HK-2 (cell line): ENCODE data around the gene NFKBIE.

Experiments used
- DNase-seq: peaks from one replicate; pipeline ENCODE4 v3.0.0-alpha.2; 2018; ENCODE audit not compliant: unreplicated experiment

NFKBIE gene

GRCh38 chr6:44272999-44273566 is 7.7 kb upstream of the NFKBIE start:
- DNase-seq: no peak

GRCh38 chr6:44272529-44272928 is 7.2 kb upstream of the NFKBIE start:
- no peak for DNase-seq

DNA sequence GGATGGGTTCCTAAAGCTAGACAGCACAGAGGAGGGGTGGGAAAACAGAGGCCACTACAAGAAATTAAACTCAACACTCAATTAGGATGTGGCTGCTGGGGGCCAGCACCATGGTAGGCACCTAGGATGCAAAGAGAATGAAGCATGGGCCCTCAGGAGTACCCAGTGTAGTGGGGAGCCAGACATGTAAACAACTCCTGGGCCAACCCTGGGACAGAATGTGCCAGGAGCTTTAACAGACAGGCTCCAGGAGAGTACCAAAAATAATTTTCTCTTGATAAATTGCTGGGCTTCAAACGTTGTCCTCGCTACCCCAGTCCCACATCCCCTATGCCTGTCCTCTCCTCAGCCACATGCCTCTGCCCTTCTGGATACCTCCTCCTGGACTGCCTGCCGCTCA is 6.6 kb upstream of the NFKBIE start:
- DNase-seq: no peak

DNA sequence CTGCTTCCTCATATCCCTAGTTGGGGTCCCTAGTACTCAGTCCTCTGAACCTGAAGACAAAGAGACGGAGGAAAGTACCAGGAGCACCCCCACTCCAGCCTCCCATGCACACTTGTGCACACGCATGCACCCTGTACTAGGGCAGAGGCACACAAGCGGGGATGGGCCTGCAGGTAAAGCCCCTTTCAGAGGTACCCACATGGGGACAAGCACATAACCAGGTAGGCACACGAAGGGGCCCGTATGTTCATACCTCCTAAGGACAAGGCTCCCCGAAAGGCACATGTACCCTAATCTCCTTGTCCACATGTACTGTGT is 6.0 kb upstream of the NFKBIE start:
- DNase-seq: no peak

DNA sequence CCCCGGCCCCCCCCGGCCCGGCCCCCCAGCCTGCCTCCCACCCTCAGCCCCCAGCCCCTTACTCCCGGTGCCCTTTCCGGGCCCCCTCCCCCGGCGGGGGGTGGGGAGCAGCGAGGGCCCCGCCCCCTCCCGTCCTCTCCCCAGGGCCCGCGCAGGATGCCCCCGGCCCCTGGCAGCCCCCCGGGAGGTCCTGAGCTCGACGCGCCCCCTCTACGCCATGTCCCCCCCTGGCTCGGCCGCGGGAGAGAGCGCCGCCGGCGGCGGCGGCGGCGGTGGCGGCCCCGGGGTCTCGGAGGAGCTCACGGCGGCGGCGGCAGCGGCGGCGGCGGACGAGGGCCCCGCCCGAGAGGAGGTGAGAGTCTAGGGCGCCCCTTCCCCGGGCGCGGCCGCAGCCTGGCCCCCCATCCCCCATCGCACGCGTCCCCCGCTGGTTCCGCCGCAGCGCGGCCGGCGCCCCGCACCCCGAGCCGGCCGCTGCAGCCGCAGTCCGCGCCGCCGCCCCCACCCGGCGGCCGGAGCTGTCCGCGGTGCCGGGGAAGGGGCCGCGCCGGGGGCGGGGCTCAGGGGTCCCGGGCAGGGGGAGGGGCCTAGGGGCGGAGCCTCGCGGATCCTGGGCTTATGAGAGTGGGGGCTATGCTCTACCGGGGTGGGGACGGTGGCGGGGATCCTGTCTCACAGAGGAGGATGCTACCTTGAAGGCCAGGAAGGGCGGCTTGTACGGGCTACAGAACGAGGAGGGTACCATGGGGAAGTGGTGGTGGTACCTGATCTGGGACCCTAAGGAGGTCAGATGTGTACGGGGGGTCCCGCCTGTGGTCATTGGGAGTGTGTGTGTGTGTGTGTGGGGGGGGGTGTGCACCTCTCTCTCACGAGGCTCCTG is 5.4 kb upstream of the NFKBIE start:
- DNase-seq: no peak

GRCh38 chr6:44269921-44270525 is 4.7 kb upstream of the NFKBIE start, which contains the start of gene TMEM151B:
Gene TMEM151B, plus strand, starts transcription at chr6:44270450. Its CDS starts 293 bp downstream, at chr6:44270743.
- no peak for DNase-seq

GRCh38 chr6:44269178-44269920 is 4.0 kb upstream of the NFKBIE start:
- DNase-seq: no peak

- DNase-seq: peak; percentile 56
Observed at GRCh38 chr6:44268095-44268628, 2.8 kb upstream of the NFKBIE start.

GRCh38 chr6:44267252-44267651 is 1.9 kb upstream of the NFKBIE start:
- DNase-seq: no peak

- DNase-seq: no peak
Observed at GRCh38 chr6:44266347-44266746, 996 bp upstream of the NFKBIE start.

GRCh38 chr6:44265722-44266233 is 427 bp upstream of the NFKBIE start:
- no peak for DNase-seq

- DNase-seq: peak; percentile 35
Observed at GRCh38 chr6:44264154-44265006, 971 bp downstream of the NFKBIE start.

DNA sequence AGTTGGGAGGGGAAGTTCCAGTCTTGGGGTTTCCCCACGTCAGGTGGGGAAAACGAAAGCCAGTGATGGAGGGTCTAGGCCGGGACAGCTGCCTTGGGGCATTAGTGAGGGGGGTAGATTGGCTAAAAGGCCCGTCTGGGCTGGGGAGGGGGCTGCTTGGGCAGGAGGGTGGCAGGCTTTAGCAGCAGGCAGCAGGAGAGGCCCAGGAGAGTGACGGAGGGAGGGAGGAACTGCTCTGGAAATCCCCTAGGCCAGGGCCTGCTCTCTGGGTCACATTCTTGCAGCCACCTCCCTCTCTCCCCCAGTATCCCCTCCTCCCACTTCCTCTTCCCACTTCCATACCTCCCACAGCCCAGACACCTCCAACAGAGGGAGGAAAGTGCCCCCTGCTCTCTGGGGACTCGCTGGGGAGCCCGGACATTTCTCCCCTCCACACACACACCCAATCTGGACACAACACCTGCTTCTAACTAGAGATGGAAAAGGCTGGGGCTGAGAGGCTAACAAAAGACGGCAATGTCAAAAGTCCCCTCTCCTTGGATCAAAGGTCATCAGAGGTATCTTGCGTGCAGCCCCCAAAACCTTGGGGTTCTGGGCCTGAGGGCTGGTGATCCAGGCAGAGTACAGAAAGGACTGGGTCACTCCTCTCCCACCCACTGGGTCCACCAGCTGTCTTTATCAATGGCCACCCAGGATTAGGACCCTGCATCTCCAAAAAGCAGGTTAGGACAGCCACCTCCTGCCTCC is 1.8 kb downstream of the NFKBIE start:
- peak; percentile 70 for DNase-seq

DNA sequence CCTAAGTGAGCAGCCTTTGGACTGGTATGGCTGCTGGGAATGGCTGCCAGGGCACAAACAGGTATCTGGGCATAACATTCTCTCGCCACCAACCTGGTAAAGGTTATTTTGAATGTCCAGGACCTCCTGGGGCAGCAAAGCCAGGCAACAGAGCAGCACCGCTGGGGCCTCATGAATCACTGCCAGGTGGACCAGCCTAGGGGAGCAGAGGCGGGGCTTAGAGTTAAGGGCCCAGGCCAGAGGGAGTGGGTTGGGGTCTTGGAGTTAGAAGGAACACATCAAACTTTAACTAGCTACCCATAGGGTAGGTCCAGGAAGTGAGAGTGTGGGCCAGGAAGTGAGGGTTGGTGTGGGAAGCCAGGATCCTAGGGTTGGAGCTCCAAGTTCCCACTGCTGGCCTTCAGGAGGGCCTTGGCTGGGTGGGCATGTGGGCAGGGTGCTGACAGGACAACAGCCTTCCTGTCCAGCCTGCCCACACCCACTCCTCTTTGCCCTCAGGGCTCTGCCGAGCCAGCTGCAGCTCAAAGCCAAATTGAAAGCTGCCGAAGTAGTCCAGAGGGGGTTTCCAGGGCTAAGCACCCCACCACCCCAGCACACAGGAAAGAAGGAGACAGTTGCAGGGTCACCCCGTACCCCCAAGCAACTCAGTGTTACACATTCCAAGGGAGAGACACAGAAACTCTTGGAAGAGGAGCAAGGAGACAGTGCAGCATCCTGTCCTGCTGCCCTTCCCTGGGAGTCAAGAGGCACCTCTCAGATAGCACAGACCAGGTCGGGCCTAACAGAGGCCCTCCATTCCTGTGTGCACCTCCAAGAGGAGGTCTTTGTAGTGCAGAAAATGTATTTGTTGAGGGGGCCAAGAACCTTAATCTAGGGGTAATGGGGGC is 2.6 kb downstream of the NFKBIE start:
- DNase-seq: no peak

- DNase-seq: no peak
Observed at GRCh38 chr6:44261581-44261980, 3.8 kb downstream of the NFKBIE start.

DNA sequence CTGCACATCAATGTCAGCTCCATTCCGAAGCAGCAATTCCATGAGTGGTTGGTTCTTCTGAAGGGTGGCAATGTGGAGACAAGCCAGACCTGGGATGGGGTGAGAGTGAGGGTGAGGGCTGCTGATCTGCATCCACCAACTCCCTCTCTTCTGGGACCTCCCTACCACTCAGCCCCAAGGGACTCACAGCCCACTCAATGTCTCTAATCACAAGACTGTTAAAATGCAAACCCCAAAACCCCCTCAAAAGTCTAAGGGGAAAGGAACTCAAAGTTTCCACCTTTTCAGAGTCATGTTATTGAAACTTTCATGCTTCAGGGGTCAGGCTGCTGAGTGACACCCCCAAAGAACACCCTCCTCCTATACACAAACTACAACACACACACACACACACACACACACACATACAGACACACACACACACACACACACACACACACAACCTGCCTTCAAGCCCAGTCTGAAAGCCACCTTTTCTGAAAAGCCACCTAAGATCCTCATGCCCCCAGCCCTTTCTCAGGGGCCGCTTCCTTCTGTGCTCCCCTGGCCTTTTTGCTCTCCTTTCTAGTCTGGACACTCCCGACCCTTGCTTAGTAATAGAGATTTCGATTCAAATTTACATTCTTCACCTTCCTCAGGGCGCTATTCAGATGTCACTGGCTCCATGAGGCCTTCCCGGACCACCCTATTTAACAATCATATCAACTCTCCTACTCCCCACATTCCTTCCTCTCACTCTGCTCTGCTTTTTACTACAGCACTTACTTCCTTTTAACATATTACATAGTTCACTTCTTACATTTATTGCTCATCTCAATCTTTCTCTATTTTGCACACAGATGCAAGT is 4.7 kb downstream of the NFKBIE start:
- DNase-seq: no peak

- DNase-seq: no peak
Observed at GRCh38 chr6:44260011-44260410, 5.3 kb downstream of the NFKBIE start.

GRCh38 chr6:44258921-44259320 is 6.4 kb downstream of the NFKBIE start:
- no peak for DNase-seq
